ENCODE data around the gene STK24.

- TF ChIP-seq CTCF (IDR thresholded peaks at IDR 0.05; ENCODE audit: low read depth, low read length): no peak
- TF ChIP-seq EZH2phosphoT487 (IDR thresholded peaks at IDR 0.05; ENCODE audit: low read depth): no peak
These were observed 147.4 kb downstream of the STK24 start for GRCh38 chr13:98429531-98429930.

Data from OCI-LY3 (cell line).